ENCODE data around the gene IL1R2. TPM values are rescaled to one million over a fixed set of nuclear protein-coding genes. Genes with fewer than 3 reads are reported as not detected.

Gene IL1R2
- total and polyA plus RNA-seq, 2 of the 8 experiments (the other 6 are each of a cell fraction or from before 2014, with no cell fraction given), result 0.06 TPM; not detected in 1

DNA sequence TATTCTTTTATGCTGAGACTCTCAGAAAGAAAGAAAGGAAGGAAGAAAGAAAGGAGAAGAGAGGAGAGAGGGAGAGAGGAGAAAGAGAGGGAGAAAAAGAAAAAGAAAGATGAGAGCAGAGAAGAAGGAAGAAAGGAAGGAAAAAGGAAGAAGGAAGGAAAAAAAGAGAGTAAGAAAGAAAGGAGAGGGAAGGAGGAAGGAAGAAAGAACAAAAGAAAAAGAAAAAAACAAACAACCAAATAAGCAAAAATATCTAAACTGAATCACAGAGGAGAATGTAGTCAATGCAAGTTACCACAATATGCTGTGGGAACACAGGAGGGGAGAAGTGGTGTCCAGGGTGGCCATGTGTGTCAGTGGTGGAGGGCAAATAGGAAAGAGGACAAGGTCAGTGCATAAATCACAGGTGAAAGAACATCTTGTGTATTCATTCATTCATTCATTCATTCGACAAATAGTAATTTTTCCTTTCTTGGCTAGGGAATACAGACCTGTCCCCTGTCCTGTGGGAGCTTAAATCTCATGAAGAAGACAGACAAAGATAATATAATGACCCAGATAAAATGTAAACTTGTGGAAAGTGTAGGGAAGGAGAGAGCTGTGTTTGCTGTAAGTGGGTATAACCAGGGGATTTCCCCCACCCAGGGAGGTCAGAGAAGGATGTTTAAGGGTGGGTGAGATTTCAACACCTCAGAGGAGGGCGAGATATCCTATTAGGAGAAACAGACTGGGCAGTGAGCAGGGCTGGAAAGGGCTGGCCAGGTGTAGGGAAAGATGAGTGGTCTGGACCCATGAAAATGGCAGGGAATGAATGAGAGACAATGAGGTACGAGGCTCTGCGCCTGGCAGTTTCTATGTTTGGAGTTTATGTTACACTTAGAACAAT, 50.7 kb downstream of the IL1R2 start:
- Histone ChIP-seq H3K4me3 (ENCODE audit: extremely low read depth in 1 of 4, insufficient read depth in 2 of 4, low read depth in 3 of 4, low read length in 4 of 4) (no peak overlapping the region), H3K56ac (replicated peaks; ENCODE audit: insufficient read length, low read depth, low read length) (no peak overlapping the region), H4K8ac (ENCODE audit: extremely low read depth, insufficient read depth, low read length) (no peak overlapping the region), H2BK20ac (ENCODE audit: low read length) (no peak overlapping the region), H3K4me1 (replicated peaks in 1 of 4; ENCODE audit: control insufficient read depth in 3 of 4, insufficient read depth in 4 of 4, low read length in 3 of 4) (no peaks in the 10 kb centered on the region), H2AK5ac (ENCODE audit: low read depth, low read length) (peak overlapping the region; percentile 53; the same call in 1 of the 2 replicates), H3K23ac (ENCODE audit: insufficient read length) (no peak overlapping the region), H2BK120ac (replicated peaks; ENCODE audit: low read depth, low read length) (no peak overlapping the region), H3K4ac (replicated peaks; ENCODE audit: insufficient read length, low read depth, low read length) (no peak overlapping the region), H3K36me3 (ENCODE audit: control insufficient read depth in 2 of 4, insufficient read depth in 4 of 4, low read length in 3 of 4) (no peaks in the 10 kb centered on the region), H3K4me2 (ENCODE audit: insufficient read depth in 1 of 2, low read depth in 2 of 2, low read length in 2 of 2) (no peak overlapping the region), H3K27me3 (replicated peaks in 1 of 4; ENCODE audit: control insufficient read depth in 3 of 4, extremely low read depth in 1 of 4, insufficient read depth in 3 of 4, low read length in 3 of 4) (no peaks in the 10 kb centered on the region), H3K23me2 (ENCODE audit: low read depth, low read length) (no peaks in the 10 kb centered on the region), H2BK15ac (ENCODE audit: low read length) (no peak overlapping the region), H4K5ac (ENCODE audit: insufficient read length, low read depth, low read length) (no peak overlapping the region), H2BK5ac (ENCODE audit: low read depth, low read length) (no peak overlapping the region), H3K18ac (ENCODE audit: extremely low read depth, low read length) (no peak overlapping the region), H4K91ac (replicated peaks; ENCODE audit: insufficient read length, low read length) (no peak overlapping the region), H3K79me2 (ENCODE audit: control insufficient read depth in 1 of 2, insufficient read depth in 2 of 2, low read length in 2 of 2) (no peaks in the 10 kb centered on the region), H3K9ac (replicated peaks in 1 of 4; ENCODE audit: extremely low read depth in 1 of 4, low read depth in 3 of 4, low read length in 3 of 4) (no peak overlapping the region), H3K14ac (ENCODE audit: insufficient read length) (no peak overlapping the region), H3K9me3 (ENCODE audit: insufficient read depth in 2 of 2, low read depth in 1 of 2, low read length in 1 of 2) (no peaks in the 10 kb centered on the region), H2BK12ac (ENCODE audit: low read depth, low read length) (no peak overlapping the region), H3K79me1 (ENCODE audit: low read depth, low read length) (no peaks in the 10 kb centered on the region), H3K27ac (ENCODE audit: low read depth, low read length) (no peak overlapping the region), H4K20me1 (replicated peaks in 1 of 2; ENCODE audit: control insufficient read depth in 1 of 2, insufficient read depth in 2 of 2, low read length in 2 of 2) (no peaks in the 10 kb centered on the region), H2AFZ (ENCODE audit: low read length) (no peak overlapping the region)
- DNase-seq (ENCODE audit: low read depth in 1 of 2, low spot score in 2 of 2), result no peak
- POLR2A ChIA-PET (ENCODE audit: partially characterized antibody), result no interaction called here
- no peak for FAIRE-seq
- CTCF ChIA-PET (ENCODE audit: partially characterized antibody), result no interaction called here
- 95% methylated on average over 4 of the region's 4 CpGs; no CpG with 5 or more reads in 1 of the 2 experiments for WGBS, 2 experiments (ENCODE audit: extremely low coverage in 1 of 2, insufficient coverage in 1 of 2, insufficient read length in 1 of 2, insufficient replicate concordance in 2 of 2, low coverage in 1 of 2, low lambda C conversion rate in 2 of 2, missing lambda C conversion rate in 1 of 2)
- no peak for TF ChIP-seq GTF2F1 (IDR thresholded peaks at IDR 0.05; ENCODE audit: borderline replicate concordance, low read depth, low read length)
- no peak for TF ChIP-seq EP300 (IDR thresholded peaks at IDR 0.05; ENCODE audit: borderline replicate concordance in 1 of 2, low read depth in 2 of 2, low read length in 2 of 2)
- no peak for TF ChIP-seq MAX (IDR thresholded peaks at IDR 0.05)
- no peak for TF ChIP-seq PHF8 (conservative IDR thresholded peaks at IDR 0.05; ENCODE audit: low read depth, low read length)
- no peak for TF ChIP-seq CTBP2 (IDR thresholded peaks at IDR 0.05; ENCODE audit: borderline replicate concordance, insufficient read depth, insufficient read length, low read length)
- no peak for TF ChIP-seq SP1 (IDR thresholded peaks at IDR 0.05; ENCODE audit: low read depth, low read length)
- no peak for TF ChIP-seq KDM4A (IDR thresholded peaks at IDR 0.05; ENCODE audit: low read depth, low read length, severe bottlenecking)
- TF ChIP-seq BRCA1 (IDR thresholded peaks at IDR 0.05; ENCODE audit: low read depth, low read length), result no peak
- TF ChIP-seq EGR1 (IDR thresholded peaks at IDR 0.05; ENCODE audit: borderline replicate concordance, low read depth, low read length), result no peak
- no peak for TF ChIP-seq POLR2A (IDR thresholded peaks at IDR 0.05; ENCODE audit: control extremely low read depth in 1 of 2, low read depth in 2 of 2, low read length in 2 of 2)
- TF ChIP-seq HDAC2 (IDR thresholded peaks at IDR 0.05; ENCODE audit: borderline replicate concordance in 1 of 2, low read depth in 2 of 2, low read length in 2 of 2), result no peak
- TF ChIP-seq RFX5 (IDR thresholded peaks at IDR 0.05; ENCODE audit: borderline replicate concordance, low read depth, low read length), result no peak
